B cell (primary cell): Measurements from ENCODE around the gene ARHGEF26. TPM values are rescaled to one million over a fixed set of nuclear protein-coding genes. Genes with fewer than 3 reads are reported as not detected.

Experiments
- ATAC-seq: fragments of 200-7000 bp; cut with Tn5 transposase; one replicate; pipeline ENCODE4 v1.10.0; 2021; ENCODE audit warnings: low read depth, mild to moderate bottlenecking, moderate number of reproducible peaks, moderate library complexity
- CTCF ChIA-PET: fragments of 350-600 bp; sonication (Branson Sonifier 250); formaldehyde crosslinking; loops from one replicate; lab custom pipeline; 2021; ENCODE audit warnings: antibody characterized with exemption, inconsistent platforms; lab: Charles Lee
- POLR2A ChIA-PET: fragments of 350-600 bp; sonication (Branson Sonifier 250); formaldehyde crosslinking; loops from one replicate; lab custom pipeline; 2021; ENCODE audit warnings: antibody characterized with exemption; lab: Charles Lee
- DNase-seq: peaks from one replicate; pipeline ENCODE4 v3.0.0; 2013
- H2AFZ ChIP-seq: 2 replicates; pipeline ENCODE4 v1.6.1; 2012; ENCODE audit warnings: mild to moderate bottlenecking, low read depth, low read length; ENCODE audit not compliant: insufficient read depth, poor library complexity, severe bottlenecking
- H3K27ac ChIP-seq, 2 donors: 1 replicate in 1 of 2; 2 replicates in 1 of 2; pipeline ENCODE4 v1.5.1; 2012 to 2013; ENCODE audit warnings: low read length in 2 of 2, mild to moderate bottlenecking in 2 of 2, moderate library complexity in 1 of 2
- H3K27me3 ChIP-seq, 4 experiments: fragments of 200-600 bp in 1 of 4; sonication (generic) in 1 of 4; replicated peaks in 1 of 4; 1 replicate in 2 of 4; 2 replicates in 2 of 4; pipeline versions ENCODE4 v1.6.1 to v1.7.0; 2013 to 2016; ENCODE audit warnings: low read length in 3 of 4, mild to moderate bottlenecking in 2 of 4, mixed read lengths in 1 of 4, moderate library complexity in 1 of 4; ENCODE audit not compliant: insufficient read depth in 4 of 4, control insufficient read depth in 3 of 4; ENCODE audit errors: control extremely low read depth in 1 of 4
- H3K36me3 ChIP-seq, 2 experiments: replicated peaks in 1 of 2; 1 replicate in 1 of 2; 2 replicates in 1 of 2; pipeline versions ENCODE4 v1.6.1 to v1.7.1; 2013; ENCODE audit warnings: low read length in 1 of 2; ENCODE audit not compliant: insufficient read depth in 2 of 2, control insufficient read depth in 1 of 2; ENCODE audit errors: control extremely low read depth in 1 of 2, extremely low read depth in 1 of 2
- H3K4me1 ChIP-seq, 2 donors: fragments of 200-600 bp in 1 of 2; sonication (generic) in 1 of 2; 1 replicate in 1 of 2; 2 replicates in 1 of 2; pipeline versions ENCODE4 v1.5.1 to v1.6.1; 2013 to 2017; ENCODE audit warnings: low read length in 2 of 2; ENCODE audit not compliant: control insufficient read depth in 2 of 2, insufficient read depth in 2 of 2
- H3K4me2 ChIP-seq: replicated peaks from 2 replicates; pipeline ENCODE3; 2012; ENCODE audit warnings: mild to moderate bottlenecking, low read depth, low read length; ENCODE audit not compliant: poor library complexity, severe bottlenecking
- H3K4me3 ChIP-seq, 5 experiments: fragments of 200-600 bp in 1 of 5; sonication (generic) in 1 of 5; 1 replicate in 3 of 5; 2 replicates in 2 of 5; pipeline versions ENCODE4 v1.5.1 to v1.7.0; 2011 to 2016; ENCODE audit warnings: low read length in 4 of 5, mild to moderate bottlenecking in 4 of 5, low read depth in 2 of 5, control low read depth in 1 of 5, moderate library complexity in 1 of 5; ENCODE audit not compliant: insufficient read depth in 1 of 5; ENCODE audit errors: control extremely low read depth in 1 of 5, extremely low read depth in 1 of 5
- H3K79me2 ChIP-seq: fragments of 200-600 bp; sonication (generic); one replicate; pipeline ENCODE4 v1.6.0; 2016; ENCODE audit warnings: low read length; ENCODE audit not compliant: control insufficient read depth, insufficient read depth
- H3K9ac ChIP-seq: fragments of 200-600 bp; sonication (generic); 2 replicates; pipeline ENCODE4 v1.6.1; 2017; ENCODE audit warnings: mild to moderate bottlenecking, low read length, moderate library complexity
- H3K9me3 ChIP-seq, 3 donors: one replicate each; pipeline versions ENCODE4 v1.6.1 to v1.7.1; 2013; ENCODE audit warnings: low read length in 2 of 3; ENCODE audit not compliant: control insufficient read depth in 2 of 3, insufficient read depth in 1 of 3; ENCODE audit errors: control extremely low read depth in 1 of 3
- H4K20me1 ChIP-seq: 2 replicates; pipeline ENCODE4 v1.6.0; 2012; ENCODE audit warnings: mild to moderate bottlenecking, low read length; ENCODE audit not compliant: insufficient read depth, control insufficient read depth, poor library complexity, severe bottlenecking
- H3K27ac Mint-ChIP-seq: one replicate; pipeline ENCODE4 v1.8.0; 2021; ENCODE audit warnings: mixed read lengths
- H3K27me3 Mint-ChIP-seq: one replicate; pipeline ENCODE4 v1.8.0; 2021; ENCODE audit warnings: mixed read lengths
- H3K4me1 Mint-ChIP-seq: one replicate; pipeline ENCODE4 v1.8.0; 2021; ENCODE audit warnings: mixed read lengths
- H3K4me3 Mint-ChIP-seq: one replicate; pipeline ENCODE4 v1.8.0; 2021; ENCODE audit warnings: mixed read lengths
- H3K9me3 Mint-ChIP-seq: one replicate; pipeline ENCODE4 v1.8.0; 2022; ENCODE audit warnings: mixed read lengths; ENCODE audit not compliant: insufficient read depth
- EZH2 ChIP-seq: IDR thresholded peaks from 2 replicates; pipeline ENCODE4 v1.6.1; 2012; ENCODE audit warnings: borderline replicate concordance, low read depth, mild to moderate bottlenecking, moderate library complexity, low read length; ENCODE audit not compliant: insufficient read depth, poor library complexity, severe bottlenecking
- WGBS: methylation state at CpG from one replicate; pipeline ENCODE4 v1.1.5; 2013; ENCODE audit warnings: missing lambda C conversion rate; ENCODE audit not compliant: insufficient coverage; 5-methylcytosine and 5-hydroxymethylcytosine counted together
- intact Hi-C: fragments of 100-400 bp; cut with micrococcal nuclease; formaldehyde crosslinking; loops from one replicate; pipeline ENCODE4 v1.10.0; 2022
- polyA plus RNA-seq: library from polyadenylated mRNA; depleted of rRNA; stranded (reverse); fragments of >200 nt; gene quantifications from 2 replicates; pipeline ENCODE4 v1.2.3, GENCODE V29; 2012
- total RNA-seq, 2 donors: library from RNA; stranded (reverse); fragments of 120-200 nt in 1 of 2; gene quantifications; 1 replicate in 1 of 2; 2 replicates in 1 of 2; pipeline versions ENCODE4 v1.2.3 to v1.2.4, GENCODE V29; 2013 to 2022
- TF ChIP-seq, protein P1 (sequence below): fragments of 200-600 bp; IDR thresholded peaks from one replicate; pipeline ENCODE4 v1.8.0; 2022; ENCODE audit warnings: antibody characterized with exemption, mild to moderate bottlenecking

ARHGEF26 gene
- total and polyA plus RNA-seq, 2 donors (not counting 1 experiment from before 2014, with no cell fraction given): not detected

DNA sequence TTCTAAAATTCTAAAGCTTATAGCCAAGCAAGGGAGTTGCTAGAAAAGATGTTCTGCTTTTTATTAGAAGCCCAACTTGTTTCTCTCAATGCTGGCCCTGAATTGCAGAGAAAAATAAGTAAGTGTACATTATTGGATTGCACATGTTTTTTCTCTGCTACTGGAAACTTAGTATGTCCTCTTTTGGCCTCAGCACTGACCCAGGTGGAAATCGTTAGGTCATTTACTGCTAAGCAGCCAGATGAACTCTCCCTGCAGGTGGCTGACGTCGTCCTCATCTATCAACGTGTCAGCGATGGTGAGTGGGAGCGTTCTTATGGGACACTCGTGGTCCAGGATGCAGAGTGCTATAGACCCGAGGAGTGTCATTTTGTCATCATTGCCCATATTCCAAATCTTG is 133.3 kb downstream of the ARHGEF26 start:
- DNase-seq (no peak), ATAC-seq (no peak)
- Histone ChIP-seq H3K79me2 (no peaks in the 10 kb centered on the region), H3K4me1 (no peaks in the 10 kb centered on the region), H4K20me1 (no peaks in the 10 kb centered on the region), H3K4me3 (no peak overlapping the region), H2AFZ (no peak overlapping the region), H3K9ac (no peak overlapping the region), H3K27ac (no peak overlapping the region), H3K4me2 (no peak overlapping the region), H3K9me3 (peaks cover 0 to 2% (median 0%) of the 10 kb centered on the region in 3 donors), H3K36me3 (peaks cover 2 to 48% of the 10 kb centered on the region in 2 experiments), H3K27me3 (no peaks in the 10 kb centered on the region)
- H3K27me3 Mint-ChIP-seq: no peaks in the 10 kb centered on the region
- TF ChIP-seq, protein P1, sequence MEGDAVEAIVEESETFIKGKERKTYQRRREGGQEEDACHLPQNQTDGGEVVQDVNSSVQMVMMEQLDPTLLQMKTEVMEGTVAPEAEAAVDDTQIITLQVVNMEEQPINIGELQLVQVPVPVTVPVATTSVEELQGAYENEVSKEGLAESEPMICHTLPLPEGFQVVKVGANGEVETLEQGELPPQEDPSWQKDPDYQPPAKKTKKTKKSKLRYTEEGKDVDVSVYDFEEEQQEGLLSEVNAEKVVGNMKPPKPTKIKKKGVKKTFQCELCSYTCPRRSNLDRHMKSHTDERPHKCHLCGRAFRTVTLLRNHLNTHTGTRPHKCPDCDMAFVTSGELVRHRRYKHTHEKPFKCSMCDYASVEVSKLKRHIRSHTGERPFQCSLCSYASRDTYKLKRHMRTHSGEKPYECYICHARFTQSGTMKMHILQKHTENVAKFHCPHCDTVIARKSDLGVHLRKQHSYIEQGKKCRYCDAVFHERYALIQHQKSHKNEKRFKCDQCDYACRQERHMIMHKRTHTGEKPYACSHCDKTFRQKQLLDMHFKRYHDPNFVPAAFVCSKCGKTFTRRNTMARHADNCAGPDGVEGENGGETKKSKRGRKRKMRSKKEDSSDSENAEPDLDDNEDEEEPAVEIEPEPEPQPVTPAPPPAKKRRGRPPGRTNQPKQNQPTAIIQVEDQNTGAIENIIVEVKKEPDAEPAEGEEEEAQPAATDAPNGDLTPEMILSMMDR: no peak
- TF ChIP-seq EZH2: no peak
- no peaks in the 10 kb centered on the region for H3K9me3 Mint-ChIP-seq
- H3K27ac Mint-ChIP-seq: no peak overlapping the region
- intact Hi-C loops: loop anchor here (10.0 kb wide), 1 partner anchor 1090 kb away; the partner anchor contains the start of gene RAP2B
- CTCF ChIA-PET: interaction anchor here (1.2 to 3.9 kb wide), 5 partner anchors 9 to 1229 kb away, joined by 3 to 16 read pairs (median 7); no protein-coding TSS in a partner anchor
- POLR2A ChIA-PET: no interaction called here
- peaks cover 3% of the 10 kb centered on the region for H3K4me1 Mint-ChIP-seq
- 93% methylated on average over 7 of the region's 8 CpGs for WGBS
- H3K4me3 Mint-ChIP-seq: no peak overlapping the region

DNA sequence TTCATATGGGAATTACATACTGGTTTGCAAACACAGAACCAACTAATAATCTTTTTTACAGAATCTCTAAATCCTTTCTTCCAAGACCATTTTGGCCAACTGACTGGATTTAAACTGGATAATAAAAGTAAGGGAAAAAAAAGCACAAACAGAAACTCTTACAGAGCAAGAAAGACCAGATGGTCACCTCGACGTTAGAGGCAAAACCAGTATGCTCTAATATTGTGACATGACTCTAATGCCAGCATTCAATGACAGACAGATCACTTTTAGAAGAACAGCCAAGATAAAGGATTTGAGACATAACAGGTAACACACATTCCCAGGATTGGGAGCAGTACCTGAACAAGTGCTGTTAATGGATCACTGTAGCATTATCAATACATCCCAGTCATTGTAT is 152.2 kb downstream of the ARHGEF26 start:
- no peak overlapping the region for H3K4me3 ChIP-seq
- no peaks in the 10 kb centered on the region for H3K79me2 ChIP-seq
- no peak overlapping the region for H3K9ac ChIP-seq
- DNase-seq: no peak
- no peaks in the 10 kb centered on the region for H3K4me1 ChIP-seq
- ChIA-PET CTCF (no interaction called here), POLR2A (no interaction called here)
- H3K9me3 ChIP-seq: no peaks in the 10 kb centered on the region
- no peak overlapping the region for H2AFZ ChIP-seq
- H3K27ac ChIP-seq: no peak overlapping the region
- no peak overlapping the region for H3K4me2 ChIP-seq
- no peaks in the 10 kb centered on the region for H3K27me3 ChIP-seq
- Mint-ChIP-seq H3K4me1 (no peaks in the 10 kb centered on the region), H3K4me3 (no peak overlapping the region), H3K27ac (no peak overlapping the region), H3K9me3 (no peaks in the 10 kb centered on the region), H3K27me3 (no peaks in the 10 kb centered on the region)
- intact Hi-C loops: no loop called here
- ATAC-seq: no peak
- TF ChIP-seq EZH2: no peak
- TF ChIP-seq, protein P1: no peak
- H4K20me1 ChIP-seq: no peaks in the 10 kb centered on the region
- H3K36me3 ChIP-seq: peaks cover 25 to 65% of the 10 kb centered on the region in 2 experiments
- 100% methylated on average over 2 of the region's 2 CpGs for WGBS
